Activated T-cell treated with anti-CD3 and anti-CD28 coated beads, Interleukin-2, amount 50 U/mL, for 4 hours (primary cell): Measurements from ENCODE around the gene GPT2. TPM values are rescaled to one million over a fixed set of nuclear protein-coding genes. Genes with fewer than 3 reads are reported as not detected.

Experiments
- ATAC-seq, 2 donors: fragments of 200-7000 bp; cut with Tn5 transposase; one replicate each; pipeline ENCODE4 v1.10.0; 2021
- DNase-seq: peaks from one replicate; pipeline ENCODE4 v3.0.0-alpha.2; 2020
- H3K27me3 Mint-ChIP-seq: one replicate; pipeline ENCODE4 v1.8.0; 2021; ENCODE audit warnings: low read depth, mixed read lengths
- H3K36me3 Mint-ChIP-seq: one replicate; pipeline ENCODE4 v1.8.0; 2022; ENCODE audit warnings: mixed read lengths; ENCODE audit not compliant: insufficient read depth
- H3K4me1 Mint-ChIP-seq: one replicate; pipeline ENCODE4 v1.8.0; 2021; ENCODE audit warnings: low read depth, mixed read lengths
- H3K4me3 Mint-ChIP-seq: one replicate; pipeline ENCODE4 v1.8.0; 2021; ENCODE audit warnings: mild to moderate bottlenecking, moderate library complexity, mixed read lengths
- H3K9me3 Mint-ChIP-seq: one replicate; pipeline ENCODE4 v1.8.0; 2021; ENCODE audit warnings: mixed read lengths
- total RNA-seq, 3 donors: library from RNA; stranded (reverse); gene quantifications; one replicate each; pipeline ENCODE4 v1.2.1, GENCODE V29; 2021

Gene GPT2
- total RNA-seq, 3 donors from 2014 or later: 8.8 to 18.1 (median 11.2) TPM

DNA sequence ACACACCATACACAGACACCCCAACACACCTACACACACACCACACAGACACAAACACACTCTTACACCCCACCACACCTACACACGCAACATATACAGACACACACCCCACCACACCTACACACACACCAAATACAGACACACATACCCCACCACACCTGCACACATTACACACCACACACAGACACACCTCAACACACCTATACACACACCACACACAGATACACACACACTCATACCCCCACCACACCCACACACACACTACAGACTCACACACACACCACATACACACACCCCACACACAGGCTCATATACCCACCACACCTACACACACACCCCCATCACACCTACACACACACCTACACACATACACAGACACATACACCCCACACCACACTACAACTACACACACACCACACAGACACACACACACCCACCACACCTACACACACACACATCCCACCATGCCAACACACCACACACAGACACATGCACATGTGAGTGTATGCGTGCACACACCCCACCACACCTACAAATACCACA is 31.4 kb downstream of the GPT2 start:
- ATAC-seq: no peak
- DNase-seq: no peak
- Mint-ChIP-seq H3K9me3 (no peaks in the 10 kb centered on the region), H3K27me3 (no peaks in the 10 kb centered on the region), H3K36me3 (peaks cover 1% of the 10 kb centered on the region), H3K4me1 (peaks cover 10% of the 10 kb centered on the region), H3K4me3 (no peak overlapping the region)

DNA sequence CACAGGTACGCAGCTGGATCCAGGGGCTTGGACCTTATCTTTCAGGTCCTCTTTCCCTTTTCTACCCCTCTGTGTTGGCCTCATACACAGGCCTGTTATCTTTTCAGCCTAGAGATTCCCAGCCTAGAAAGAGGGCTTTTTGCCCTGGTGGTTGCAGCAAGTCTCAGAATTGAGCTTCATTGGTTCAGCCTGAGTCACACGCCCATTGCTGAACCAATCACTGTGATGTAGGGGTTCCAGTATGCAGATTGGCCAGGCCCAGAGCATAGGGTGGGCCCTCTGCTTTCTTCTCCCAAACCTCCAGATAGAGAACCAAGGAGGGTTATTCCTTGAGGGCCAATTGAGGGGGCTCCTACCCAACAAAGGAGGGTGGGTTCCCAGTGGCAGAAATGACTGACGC is 32.8 kb downstream of the GPT2 start:
- Mint-ChIP-seq H3K4me1 (peaks cover 6% of the 10 kb centered on the region), H3K9me3 (no peaks in the 10 kb centered on the region), H3K27me3 (no peaks in the 10 kb centered on the region), H3K36me3 (no peaks in the 10 kb centered on the region), H3K4me3 (no peak overlapping the region)
- DNase-seq (no peak), ATAC-seq (no peak)

DNA sequence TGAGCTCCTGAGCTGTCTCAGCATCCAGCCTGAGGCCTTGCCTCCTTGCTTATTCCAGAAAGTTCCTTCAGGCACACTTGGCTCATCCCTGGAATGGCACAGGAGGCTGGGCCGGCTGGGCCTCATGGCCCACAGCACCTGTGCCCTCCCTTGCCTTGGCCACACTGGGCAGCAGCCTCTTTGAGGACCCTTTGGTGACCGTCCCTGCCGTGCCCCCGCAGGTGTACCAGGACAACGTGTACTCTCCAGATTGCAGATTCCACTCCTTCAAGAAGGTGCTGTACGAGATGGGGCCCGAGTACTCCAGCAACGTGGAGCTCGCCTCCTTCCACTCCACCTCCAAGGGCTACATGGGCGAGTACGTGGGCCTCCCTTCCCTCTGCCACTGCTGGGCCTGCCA is 34.2 kb downstream of the GPT2 start:
- peaks cover 6% of the 10 kb centered on the region for H3K4me1 Mint-ChIP-seq
- H3K9me3 Mint-ChIP-seq: no peaks in the 10 kb centered on the region
- H3K4me3 Mint-ChIP-seq: no peak overlapping the region
- ATAC-seq: no peak
- no peaks in the 10 kb centered on the region for H3K27me3 Mint-ChIP-seq
- peaks cover 6% of the 10 kb centered on the region for H3K36me3 Mint-ChIP-seq
- DNase-seq: no peak

DNA sequence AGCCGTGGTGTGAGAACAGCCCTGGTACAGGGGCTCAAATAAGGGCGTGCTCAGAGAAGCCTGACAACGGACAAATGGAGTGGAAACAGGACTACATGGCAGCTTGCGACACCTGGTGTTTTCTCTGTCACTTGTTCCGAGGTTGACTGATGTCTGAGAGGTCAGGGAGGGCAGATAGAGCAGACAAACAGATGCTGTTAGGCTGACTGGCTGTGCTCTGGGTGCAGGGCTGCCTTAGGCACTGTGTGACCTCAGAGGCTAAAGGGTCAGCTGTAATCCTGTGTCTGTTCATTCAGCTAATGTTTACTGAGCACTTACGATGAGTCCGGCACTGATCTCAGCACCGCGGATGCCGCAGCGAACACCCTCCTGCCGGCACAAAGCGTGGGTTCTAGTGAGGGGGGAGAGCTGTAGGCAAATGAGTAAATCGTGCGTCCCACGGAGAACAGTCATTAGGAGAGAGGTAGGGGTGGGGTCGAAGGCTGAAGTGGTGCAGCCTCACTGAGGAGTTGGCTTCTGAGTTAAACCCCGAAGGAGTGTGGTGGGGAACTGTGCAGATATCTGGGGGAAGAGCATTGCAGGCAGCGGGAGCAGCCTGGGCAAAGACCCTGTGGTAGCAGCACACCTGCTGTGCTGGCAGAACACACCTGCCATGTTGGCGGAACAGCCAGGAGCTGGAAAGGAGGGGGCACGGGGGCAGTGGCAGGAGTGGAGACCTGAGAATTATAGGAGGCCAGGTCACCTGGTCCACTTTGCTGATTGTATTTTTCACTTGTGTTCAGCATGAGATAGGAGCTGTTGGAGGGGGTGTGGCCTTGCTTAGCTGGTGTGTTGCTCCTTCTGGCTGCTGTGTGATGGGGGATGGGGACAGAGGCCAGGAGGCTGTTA is 35.0 kb downstream of the GPT2 start:
- ATAC-seq (peak; percentile 29 to 48), DNase-seq (no peak)
- Mint-ChIP-seq H3K36me3 (peaks cover 8% of the 10 kb centered on the region), H3K27me3 (no peaks in the 10 kb centered on the region), H3K4me1 (peaks cover 6% of the 10 kb centered on the region), H3K9me3 (no peaks in the 10 kb centered on the region), H3K4me3 (no peak overlapping the region)

DNA sequence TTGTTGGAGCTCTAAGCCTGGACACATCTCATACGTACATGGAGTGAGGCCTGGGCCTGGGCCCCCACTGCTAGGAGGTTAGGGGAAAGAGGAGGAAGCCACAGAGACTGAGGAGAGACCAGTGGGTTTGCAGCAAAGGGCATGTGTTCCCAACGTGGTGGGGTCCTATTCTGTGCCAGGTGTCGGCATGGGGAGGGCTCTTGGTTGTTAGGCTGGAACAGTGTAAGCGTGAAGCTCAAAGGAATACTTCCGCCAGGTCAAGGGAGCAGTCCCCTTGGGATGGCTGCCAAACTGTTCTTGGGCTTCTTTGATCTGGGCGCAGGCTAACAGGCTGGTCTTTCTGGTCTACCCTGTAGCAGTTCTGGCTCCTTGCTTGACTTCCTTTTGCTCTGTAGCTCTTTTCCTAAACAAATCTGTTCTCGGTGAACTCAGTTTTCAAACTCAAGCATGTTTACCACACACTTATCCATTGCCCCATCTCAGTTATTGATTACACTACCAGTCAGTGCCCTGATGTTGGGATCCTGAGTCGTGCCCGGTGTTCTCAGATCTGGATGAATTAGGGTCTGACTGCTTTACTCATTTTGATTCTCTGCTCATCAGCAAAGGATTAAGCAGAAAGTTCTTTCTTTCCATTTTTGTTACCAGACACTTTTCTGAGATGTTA is 36.4 kb downstream of the GPT2 start:
- no peak overlapping the region for H3K4me3 Mint-ChIP-seq
- ATAC-seq (no peak), DNase-seq (no peak)
- no peaks in the 10 kb centered on the region for H3K27me3 Mint-ChIP-seq
- peaks cover 6% of the 10 kb centered on the region for H3K4me1 Mint-ChIP-seq
- no peaks in the 10 kb centered on the region for H3K9me3 Mint-ChIP-seq
- H3K36me3 Mint-ChIP-seq: peaks cover 8% of the 10 kb centered on the region

DNA sequence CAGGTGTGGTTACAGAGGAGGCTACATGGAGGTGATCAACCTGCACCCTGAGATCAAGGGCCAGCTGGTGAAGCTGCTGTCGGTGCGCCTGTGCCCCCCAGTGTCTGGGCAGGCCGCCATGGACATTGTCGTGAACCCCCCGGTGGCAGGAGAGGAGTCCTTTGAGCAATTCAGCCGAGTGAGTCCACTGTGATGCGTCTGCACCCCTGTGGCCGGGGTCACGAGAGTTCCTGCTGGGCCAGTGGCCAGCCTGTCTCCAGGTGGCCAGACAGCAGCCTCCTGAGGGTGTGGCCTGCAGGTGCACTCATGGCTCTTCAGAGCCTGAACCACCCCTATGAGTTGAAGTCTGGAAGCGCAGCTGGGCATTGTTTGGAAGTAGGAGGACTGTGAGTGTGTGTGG is 38.1 kb downstream of the GPT2 start:
- Mint-ChIP-seq H3K4me1 (peaks cover 6% of the 10 kb centered on the region), H3K36me3 (peaks cover 8% of the 10 kb centered on the region), H3K9me3 (no peaks in the 10 kb centered on the region), H3K27me3 (no peaks in the 10 kb centered on the region), H3K4me3 (no peak overlapping the region)
- ATAC-seq: no peak
- no peak for DNase-seq

DNA sequence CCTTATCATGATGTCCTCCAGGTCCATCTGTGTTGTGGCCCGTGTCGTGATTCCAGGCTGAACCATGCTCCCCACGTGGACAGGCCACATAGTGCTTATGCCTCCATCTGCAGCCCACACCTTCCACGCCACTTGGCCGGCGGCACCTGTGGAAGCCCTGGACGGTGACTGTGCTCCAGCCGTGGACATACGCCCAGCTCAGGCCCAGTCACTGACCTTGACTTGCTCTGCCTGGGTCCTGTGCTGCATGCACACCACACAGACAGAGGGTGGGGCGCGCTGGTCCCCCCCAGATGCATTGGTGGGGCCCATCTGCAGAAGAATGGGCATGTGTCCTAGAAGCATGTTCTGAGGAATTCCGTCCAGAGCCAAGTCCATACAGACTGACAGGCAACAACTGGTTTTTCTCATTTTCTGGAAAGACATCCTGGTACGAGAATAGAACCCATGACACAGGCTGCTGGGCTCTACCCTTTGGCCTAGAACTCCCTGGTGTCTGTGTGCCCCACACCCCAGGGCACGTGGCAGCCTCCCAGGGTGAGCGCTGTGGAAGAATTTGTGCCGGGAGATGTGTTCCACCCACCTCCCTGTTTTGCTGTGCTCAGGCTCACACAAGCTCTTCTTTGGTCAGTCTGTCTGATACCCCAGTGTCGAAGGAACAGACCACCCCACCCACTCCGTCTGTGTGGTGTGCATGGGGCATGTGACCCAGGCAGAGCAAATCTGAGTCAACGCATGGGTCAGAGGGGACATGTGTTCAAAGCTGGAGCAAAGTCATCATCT is 39.5 kb downstream of the GPT2 start:
- peaks cover 6% of the 10 kb centered on the region for H3K4me1 Mint-ChIP-seq
- ATAC-seq: no peak
- no peak for DNase-seq
- peaks cover 8% of the 10 kb centered on the region for H3K36me3 Mint-ChIP-seq
- no peaks in the 10 kb centered on the region for H3K27me3 Mint-ChIP-seq
- H3K4me3 Mint-ChIP-seq: no peak overlapping the region
- no peaks in the 10 kb centered on the region for H3K9me3 Mint-ChIP-seq

DNA sequence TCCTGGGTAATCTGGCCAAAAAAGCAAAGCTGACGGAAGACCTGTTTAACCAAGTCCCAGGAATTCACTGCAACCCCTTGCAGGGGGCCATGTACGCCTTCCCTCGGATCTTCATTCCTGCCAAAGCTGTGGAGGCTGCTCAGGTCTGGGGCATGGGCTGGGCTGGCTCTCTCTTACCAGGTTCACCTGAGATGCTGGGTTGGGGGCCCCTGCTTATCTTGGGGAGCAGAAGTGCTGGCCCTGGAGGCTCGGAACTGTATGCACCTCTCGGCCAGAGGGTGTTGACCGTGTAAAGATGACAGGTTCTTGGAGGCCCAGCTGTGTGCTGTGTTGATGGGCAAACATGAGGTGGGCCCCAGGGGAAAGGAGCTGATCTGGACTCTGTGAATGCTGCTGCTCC is 40.2 kb downstream of the GPT2 start:
- peaks cover under 1% of the 10 kb centered on the region for H3K4me1 Mint-ChIP-seq

DNA sequence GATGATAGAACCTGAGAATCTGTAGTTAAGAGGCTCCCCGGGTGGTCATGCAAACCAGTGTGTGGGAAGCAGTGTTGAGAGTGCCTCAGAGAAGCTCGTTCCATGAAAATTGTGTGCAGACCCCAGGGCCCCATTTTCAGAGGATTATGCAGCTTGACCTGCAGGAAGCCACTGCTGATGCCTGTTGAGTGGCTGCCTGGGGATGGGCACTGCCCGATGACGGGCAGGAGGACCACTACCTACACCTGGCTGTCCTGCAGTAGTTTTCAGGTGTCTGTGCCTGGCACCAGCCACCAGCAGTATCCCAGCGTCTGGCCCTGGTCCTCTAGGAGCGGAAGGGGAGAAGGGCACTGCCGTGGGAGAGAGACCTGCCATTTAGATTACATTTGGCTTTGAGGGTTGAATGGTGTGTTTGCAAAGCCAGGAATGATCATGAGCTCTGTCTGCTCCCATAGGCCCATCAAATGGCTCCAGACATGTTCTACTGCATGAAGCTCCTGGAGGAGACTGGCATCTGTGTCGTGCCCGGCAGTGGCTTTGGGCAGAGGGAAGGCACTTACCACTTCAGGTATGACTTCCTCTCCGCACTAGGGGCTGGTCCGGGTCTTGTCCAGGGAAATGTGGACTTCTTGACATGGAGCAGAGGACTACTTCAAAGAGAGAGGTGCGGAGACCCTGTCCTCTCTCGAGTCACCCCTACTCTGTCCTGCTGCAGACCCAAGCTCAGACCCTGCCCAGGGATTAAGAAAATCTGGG is 42.5 kb downstream of the GPT2 start:
- DNase-seq (no peak), ATAC-seq (no peak)
- H3K9me3 Mint-ChIP-seq: no peaks in the 10 kb centered on the region
- H3K4me3 Mint-ChIP-seq: no peak overlapping the region
- H3K4me1 Mint-ChIP-seq: no peaks in the 10 kb centered on the region
- peaks cover 12% of the 10 kb centered on the region for H3K36me3 Mint-ChIP-seq
- H3K27me3 Mint-ChIP-seq: no peaks in the 10 kb centered on the region

More for the DNA sequence above, 40.2 kb downstream of the GPT2 start:
- DNase-seq (no peak), ATAC-seq (no peak)
- H3K36me3 Mint-ChIP-seq: peaks cover 12% of the 10 kb centered on the region
- H3K9me3 Mint-ChIP-seq: no peaks in the 10 kb centered on the region
- H3K27me3 Mint-ChIP-seq: no peaks in the 10 kb centered on the region
- no peak overlapping the region for H3K4me3 Mint-ChIP-seq

DNA sequence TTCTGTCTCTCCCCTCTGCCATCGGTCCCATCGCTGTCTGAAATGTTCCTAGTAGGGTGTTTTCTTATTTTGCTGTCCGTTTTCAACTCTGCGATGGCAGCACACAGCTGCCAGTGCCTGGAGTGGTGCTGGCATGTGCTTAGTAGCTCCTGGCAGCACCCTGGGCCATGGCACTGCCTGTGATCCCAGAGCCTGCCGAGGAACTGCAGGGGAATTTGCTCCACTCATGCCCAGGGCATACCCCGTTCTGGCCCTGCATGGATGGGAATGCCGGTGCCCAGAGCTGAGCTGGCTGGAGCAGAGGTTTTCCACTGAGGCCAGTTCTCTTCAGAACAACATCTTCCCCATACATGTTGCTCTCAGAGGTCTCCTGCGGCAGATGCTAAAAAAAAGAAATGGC is 43.1 kb downstream of the GPT2 start:
- Mint-ChIP-seq H3K27me3 (no peaks in the 10 kb centered on the region), H3K9me3 (no peaks in the 10 kb centered on the region), H3K36me3 (peaks cover 9% of the 10 kb centered on the region), H3K4me3 (no peak overlapping the region), H3K4me1 (no peaks in the 10 kb centered on the region)
- ATAC-seq: no peak
- DNase-seq: no peak

DNA sequence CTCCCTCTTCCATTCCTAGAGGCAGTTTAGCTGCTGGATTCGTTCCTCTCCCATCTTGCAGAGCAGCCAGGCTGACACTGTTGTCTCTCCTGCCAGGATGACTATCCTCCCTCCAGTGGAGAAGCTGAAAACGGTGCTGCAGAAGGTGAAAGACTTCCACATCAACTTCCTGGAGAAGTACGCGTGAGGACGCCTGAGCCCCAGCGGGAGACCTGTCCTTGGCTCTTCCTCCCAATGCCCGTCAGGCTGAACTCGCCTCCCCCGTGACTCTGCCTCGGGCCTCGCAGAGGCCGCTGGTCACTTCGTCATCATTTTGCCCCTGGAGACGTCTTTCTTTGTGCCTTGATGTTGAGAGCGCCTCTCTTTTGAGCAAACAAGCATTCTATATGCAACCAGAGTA is 44.6 kb downstream of the GPT2 start:
- DNase-seq (no peak), ATAC-seq (no peak)
- Mint-ChIP-seq H3K4me1 (no peaks in the 10 kb centered on the region), H3K27me3 (no peaks in the 10 kb centered on the region), H3K4me3 (no peak overlapping the region), H3K9me3 (no peaks in the 10 kb centered on the region), H3K36me3 (peaks cover 4% of the 10 kb centered on the region)

DNA sequence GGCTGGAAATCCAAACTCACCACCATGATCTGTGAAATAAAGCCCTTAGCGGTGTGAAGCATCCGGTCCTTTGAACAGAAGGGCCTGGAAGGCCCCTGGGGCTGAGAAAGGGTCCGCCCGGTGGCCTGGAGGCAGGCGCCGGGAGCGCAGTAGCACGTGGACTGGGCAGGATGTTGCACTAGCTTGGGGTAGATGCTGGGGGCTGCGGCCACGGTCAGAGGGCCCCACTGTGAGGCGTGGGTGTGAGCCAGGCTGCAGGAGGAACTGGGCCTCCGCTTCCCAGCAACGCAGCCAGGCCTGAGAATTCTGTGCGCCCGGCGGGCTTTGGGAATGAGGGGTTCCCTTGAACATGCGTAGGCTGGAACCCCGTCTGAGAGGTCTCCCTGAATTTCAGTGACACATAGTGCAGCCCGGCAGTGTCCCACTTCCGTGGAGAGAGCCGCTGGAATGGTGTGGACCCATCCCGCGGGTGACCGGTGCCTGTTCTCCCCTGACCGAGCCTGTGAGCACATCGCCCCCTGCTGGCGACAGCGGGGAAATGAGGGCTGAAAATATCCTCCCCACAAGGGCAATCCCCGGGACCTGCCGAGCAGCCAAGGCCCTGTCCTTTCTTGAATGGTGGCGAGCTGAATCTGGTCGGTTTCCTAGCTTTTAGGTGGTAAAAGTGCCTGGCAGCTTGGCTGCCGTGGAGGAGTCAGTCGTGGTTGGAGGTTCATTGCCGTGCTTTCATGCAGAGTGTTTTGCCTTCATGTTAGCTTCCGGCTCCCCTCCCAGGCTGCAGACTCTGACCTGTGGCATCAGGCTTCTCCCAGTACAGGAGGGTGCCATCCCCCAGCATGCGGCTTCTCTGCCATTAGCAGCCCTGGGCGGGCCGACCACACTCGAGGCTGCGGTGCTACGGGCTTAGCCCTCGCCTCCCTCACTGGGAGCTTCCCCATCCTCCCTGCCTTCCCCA is 45.5 kb downstream of the GPT2 start:
- H3K9me3 Mint-ChIP-seq: no peaks in the 10 kb centered on the region

DNA sequence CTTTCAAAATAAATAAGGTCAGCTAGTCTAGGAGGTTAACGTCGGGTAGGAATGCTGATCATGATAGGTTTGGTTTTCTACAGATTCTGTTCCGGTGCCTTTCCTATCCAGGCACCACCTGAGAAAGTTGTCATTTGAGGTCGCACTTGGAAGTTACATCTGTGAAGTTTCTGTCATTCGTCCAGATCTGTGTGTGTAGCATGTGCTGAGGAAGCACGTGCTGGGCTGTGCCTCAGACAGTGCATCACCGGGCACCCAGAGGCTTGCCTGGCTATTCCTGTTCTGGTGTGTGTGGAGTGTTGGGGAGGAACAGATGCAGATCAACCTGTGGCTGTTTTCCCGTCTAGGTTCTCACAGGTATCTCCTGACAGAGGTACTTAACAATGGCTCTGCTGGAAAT is 46.7 kb downstream of the GPT2 start:
- H3K4me3 Mint-ChIP-seq: no peak overlapping the region
- peaks cover 4% of the 10 kb centered on the region for H3K36me3 Mint-ChIP-seq
- no peaks in the 10 kb centered on the region for H3K9me3 Mint-ChIP-seq
- no peaks in the 10 kb centered on the region for H3K4me1 Mint-ChIP-seq
- ATAC-seq (no peak), DNase-seq (no peak)
- H3K27me3 Mint-ChIP-seq: no peaks in the 10 kb centered on the region

More for the DNA sequence above, 45.5 kb downstream of the GPT2 start:
- peaks cover 4% of the 10 kb centered on the region for H3K36me3 Mint-ChIP-seq
- ATAC-seq: peak; percentile 80 to 86
- H3K4me3 Mint-ChIP-seq: no peak overlapping the region
- H3K27me3 Mint-ChIP-seq: no peaks in the 10 kb centered on the region
- peak; percentile 55 for DNase-seq
- no peaks in the 10 kb centered on the region for H3K4me1 Mint-ChIP-seq
